GM19467 (cell line): ENCODE results near the gene PCK2.
"Not testable (repeated sequence)": the region's sequence is repeated elsewhere in the genome, so short reads cannot be mapped to it uniquely, and the experiment has no call there.

Source experiments
- ATAC-seq: cut with Tn5 transposase; IDR thresholded peaks from one replicate; pipeline ENCODE4 v1.9.1; 2021; ENCODE audit warnings: mild to moderate bottlenecking, moderate library complexity; ENCODE audit not compliant: unreplicated experiment

PCK2 gene

DNA sequence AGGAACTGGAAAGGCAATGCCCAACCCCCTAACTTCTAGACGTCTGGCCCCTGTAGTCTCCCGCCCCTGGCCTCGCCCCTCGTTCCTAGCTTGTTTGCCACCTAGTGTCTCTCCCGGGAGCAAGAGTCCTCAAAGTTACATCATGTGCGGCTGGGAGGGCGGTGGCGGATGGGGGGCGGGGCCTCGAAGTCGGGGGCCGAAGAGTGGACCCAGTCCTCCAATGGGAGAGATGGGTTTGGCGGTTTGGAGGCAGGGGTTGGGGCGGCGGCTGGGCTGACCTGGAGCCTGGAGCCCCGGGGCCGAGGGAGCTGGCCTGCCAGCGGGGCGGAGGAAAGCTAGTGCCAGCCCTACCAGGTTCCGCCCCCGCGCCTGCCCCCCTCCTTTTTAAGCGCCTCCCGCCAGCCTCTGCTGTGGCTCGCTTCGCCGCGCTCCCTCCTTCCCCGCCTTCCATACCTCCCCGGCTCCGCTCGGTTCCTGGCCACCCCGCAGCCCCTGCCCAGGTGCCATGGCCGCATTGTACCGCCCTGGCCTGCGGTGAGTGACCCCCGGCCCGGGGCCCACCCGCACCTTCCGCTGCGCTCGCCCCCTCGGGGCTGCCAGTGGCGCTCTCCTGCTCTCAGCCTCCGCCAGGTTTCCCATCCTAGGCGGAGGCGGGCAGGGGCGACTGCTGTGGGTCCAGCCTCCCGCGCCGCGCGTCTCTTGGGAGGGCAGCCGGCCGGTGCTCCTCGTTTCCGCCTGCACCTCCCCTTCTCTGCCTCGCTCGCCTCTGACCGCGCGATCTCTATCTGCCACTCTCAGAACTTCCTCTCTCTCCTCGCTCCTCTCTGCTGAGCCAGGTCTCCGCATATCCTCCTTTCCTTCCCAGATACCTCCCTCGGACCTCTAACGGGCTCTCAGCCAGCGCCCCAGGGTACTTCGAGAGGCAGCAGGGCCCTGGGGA is at the start of gene PCK2:
PCK2 (plus strand) TSS at position 411 of the 940 bp plus-strand sequence; CDS start at position 506, 95 bp downstream.
- peak; percentile 39 for ATAC-seq

DNA sequence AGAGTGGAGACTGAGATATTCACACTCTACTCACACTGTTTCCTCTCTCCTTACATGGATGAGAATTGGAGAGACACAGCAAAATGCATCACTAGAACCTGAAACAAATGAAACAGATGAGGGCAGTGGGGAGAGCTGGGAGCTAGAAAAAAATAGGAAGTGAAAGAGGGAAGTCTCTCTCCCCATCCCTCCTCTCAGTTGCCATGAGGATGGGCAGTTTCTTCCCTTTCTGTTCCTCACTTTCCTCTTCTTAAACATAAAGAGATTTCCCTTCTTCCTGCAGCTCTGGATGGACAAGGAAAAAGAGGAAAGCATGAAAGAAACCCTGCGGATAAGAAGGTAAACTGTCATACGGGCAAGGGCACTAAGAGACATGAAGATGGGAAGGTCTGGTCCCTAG is 45.1 kb upstream of the PCK2 start:
- not testable (repeated sequence) for ATAC-seq

DNA sequence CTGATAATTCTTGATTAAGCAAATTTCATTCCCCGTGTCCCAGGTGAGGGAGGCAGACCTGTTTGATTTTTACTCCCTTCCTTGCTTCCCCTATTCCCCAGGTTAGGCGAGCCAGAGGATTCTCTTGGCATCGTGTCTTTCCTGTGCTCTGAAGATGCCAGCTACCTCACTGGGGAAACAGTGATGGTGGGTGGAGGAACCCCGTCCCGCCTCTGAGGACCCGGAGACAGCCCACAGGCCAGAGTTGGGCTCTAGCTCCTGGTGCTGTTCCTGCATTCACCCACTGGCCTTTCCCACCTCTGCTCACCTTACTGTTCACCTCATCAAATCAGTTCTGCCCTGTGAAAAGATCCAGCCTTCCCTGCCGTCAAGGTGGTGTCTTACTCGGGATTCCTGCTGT is 43.4 kb upstream of the PCK2 start:
- ATAC-seq = not testable (repeated sequence)

DNA sequence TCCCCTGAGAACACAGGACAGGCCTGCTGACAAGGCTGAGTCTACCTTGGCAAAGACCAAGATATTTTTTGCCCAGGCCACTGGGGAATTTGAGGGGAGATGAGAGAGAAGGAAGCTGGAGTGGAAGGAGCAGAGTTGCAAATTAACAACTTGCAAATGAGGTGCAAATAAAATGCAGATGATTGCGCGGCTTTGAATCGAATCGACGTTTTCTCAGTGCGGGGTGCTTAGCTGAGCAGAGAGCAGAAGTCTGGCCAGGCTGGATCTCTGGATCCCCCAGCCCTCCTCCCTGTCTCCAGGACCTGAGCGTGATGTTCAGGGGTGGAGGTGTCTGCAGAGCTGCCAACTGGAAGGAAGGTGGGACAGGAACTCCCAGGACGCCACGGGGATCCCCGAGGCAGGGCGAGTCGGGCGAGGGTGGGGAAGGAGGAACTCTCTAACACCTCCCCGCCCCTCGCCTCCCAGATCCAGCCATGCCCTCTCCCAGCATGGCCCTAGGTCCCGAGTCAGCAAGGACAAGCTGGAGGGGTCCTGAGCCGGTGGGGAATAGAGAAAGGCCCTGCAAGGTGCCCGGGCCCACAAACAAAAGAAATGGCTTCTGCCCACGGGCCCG is 42.8 kb upstream of the PCK2 start:
- peak; percentile 7 for ATAC-seq

DNA sequence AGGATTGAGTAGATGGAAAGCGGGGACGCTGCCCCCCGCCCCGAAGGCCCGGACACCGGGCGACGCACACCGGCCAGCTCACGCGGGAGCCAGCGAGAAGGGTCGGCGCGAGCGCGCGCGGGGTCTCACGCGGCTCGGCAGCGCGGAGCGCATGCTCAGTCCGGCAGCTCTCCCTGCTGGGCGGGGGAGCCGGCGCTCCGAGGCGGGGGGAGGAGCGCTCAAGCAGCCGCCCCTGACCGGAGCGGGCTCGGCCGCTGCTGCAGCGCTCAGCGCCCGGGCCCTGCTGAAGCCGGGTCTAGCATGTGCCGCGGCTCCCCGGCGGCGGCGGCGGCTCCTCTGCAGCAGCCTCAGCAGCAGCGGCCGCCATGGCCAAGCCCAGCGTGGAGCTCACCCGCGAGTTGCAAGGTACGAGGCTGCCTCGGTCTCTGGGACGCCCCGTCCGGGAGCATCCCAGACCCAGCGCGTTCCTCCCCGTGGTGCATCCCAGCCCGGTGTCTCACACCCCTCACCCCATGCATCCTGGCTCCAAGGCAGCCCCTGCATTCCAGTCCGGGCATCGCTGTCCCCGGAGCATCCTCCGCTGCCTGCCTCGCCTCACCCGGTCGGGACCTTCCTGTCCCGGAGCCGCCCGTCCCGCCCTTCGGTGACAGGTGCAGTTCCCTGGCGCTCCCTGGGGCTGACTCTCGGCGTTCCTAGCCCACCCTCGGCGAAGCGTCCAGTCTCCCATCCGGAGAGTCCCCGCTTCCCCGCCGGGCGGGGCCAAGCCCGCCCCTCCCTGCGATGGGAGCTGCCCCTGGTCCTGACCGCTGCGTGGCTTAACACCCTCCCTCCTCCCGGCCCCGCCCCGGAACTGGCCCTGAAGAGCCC is 42.1 kb upstream of the PCK2 start, which contains the start of gene CARMIL3:
CARMIL3 (plus strand) TSS at position 221 of the 867 bp plus-strand sequence; CDS start at position 366, 145 bp downstream.
- peak; percentile 61 for ATAC-seq

DNA sequence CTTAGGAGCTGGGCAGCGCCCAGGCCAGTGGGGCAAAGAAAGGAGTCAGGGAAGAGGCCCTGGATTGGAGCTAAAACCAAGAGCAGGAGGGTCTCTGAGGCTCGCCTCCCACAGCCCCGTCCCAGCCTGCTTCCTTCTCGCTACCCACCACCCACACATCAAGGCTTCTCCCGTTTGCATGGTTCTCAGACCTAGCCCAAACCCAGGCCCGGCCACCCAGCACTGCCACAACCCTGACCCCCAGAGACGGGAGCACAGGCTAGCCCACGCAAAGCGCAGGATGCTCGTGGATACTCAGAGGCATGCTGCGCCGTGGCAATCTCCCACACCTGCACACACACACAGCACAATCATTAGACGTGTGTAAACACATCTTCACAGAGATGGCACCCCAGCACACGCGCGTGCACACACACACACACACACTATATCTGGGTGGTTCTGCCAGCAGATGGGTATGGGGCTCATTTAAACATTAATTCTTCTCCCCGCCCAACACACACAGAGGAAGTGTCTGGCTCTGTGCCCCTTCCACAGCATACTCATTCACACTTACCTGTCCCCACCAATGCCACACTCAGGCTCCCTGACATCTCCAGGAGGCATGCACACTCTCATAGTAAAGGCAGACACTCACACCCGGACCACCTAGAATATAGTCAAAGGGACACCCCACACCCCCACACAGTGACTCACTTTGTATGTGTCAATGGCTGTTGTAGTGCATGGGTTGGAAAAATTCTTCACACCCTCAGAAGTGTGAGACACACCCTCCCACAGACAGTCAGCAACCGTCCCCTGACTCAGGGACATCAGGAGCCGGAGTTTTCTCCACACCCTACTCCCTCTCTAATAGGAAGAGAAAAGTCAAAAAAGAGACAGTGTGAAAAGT is 41.2 kb upstream of the PCK2 start:
- ATAC-seq = no peak

DNA sequence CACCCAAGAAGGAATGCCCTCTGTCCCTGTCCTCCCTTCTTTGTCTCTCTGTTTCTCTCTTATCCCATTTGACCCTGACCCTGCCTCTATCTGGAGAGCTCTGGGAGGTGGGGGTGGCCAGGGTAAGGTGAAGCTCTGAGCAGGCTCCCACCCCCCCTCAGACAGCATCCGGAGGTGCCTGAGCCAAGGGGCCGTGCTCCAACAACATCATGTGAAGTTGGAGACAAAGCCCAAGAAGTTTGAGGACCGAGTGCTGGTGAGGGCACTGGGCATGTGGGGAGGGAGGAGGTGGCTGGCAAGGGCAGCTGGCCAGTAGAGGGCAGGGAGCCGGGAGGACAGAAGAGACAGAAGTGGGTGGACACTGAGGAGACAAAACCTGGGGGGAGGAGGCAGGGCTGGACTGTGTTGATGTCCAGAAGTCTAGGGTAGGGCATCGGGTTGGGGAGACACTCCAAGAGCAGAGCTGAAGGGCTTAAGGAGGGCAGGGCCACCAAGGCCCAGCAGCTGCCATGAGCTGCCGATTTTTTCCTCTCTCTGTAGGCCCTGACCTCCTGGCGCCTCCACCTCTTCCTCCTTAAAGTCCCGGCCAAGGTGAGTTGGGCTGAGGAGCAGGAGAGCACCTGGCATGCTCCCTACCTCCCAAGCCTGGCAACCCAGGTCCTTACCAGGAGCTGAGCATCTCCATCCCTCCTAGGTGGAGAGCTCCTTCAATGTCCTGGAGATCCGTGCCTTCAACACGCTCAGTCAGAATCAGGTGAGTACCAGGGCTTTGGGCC is 40.4 kb upstream of the PCK2 start:
- ATAC-seq = no peak

DNA sequence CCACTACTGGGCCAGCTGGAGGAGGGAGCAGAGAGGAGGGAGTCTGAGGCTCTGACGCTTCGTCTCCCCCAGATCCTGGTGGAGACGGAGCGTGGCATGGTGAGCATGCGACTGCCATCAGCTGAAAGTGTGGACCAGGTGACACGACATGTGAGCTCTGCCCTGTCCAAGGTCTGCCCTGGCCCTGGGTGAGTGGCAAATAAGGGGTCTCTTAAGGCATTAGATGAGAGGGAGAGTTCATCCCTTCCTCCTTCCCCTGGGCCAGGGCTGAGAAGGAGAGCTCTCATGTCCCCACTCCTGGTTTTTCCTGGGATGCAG is 39.8 kb upstream of the PCK2 start:
- ATAC-seq = no peak

DNA sequence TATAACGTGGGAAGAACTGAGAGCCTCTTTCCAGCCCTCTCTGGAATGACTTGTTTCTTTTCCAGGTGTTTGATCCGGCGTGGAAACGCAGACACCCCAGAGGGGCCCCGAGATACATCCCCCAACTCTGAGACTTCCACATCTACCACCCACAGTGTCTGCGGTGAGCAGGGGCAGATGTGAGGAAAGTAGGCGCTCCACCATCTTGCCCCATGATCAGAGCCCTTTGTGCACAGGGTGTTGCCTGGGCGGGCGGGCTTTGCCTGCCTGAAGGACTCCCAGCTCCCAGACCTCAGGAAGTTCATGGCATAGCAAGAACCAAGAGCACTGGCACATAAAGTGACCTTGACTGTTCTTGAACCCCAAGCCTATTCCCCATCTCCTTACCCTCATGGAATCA is 39.5 kb upstream of the PCK2 start:
- ATAC-seq = no peak

DNA sequence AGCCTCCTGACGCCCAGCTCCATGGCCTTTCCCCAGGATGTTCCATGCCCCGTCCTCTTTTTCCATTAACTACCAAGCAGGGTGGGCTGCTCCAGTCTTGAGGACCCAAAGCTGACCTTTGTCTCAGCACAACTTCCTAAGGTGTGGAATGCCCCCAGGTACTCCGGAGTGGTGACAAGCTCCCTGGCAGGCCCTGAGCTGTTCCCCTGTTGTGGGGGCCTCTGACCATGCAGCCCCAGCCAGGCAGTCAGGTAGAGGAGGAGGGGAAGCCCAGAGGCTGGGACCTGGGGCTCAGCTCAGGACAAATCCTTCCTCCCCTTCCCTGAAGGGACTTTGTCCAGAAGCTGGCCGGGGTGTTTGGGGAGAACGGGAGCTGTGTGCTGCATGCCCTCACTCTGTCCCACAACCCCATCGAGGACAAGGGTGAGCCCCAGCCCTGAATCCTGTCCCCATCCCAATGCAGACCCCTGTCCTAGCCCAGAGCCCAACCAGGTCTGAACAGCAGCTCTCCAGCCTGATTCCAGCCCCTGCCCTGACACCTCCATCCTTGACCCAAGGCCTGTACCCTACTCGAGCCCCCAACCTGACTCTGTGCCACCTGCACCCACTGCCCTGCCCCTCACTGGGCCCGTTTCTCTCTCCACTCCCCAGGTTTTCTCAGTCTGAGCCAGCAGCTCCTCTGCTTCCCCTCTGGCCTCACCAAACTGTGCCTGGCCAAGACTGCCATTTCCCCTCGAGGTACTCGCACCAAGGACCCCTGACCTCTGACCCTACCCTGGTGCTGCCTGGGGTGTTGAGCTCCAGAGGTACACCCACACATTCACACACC is 37.9 kb upstream of the PCK2 start:
- no peak for ATAC-seq

DNA sequence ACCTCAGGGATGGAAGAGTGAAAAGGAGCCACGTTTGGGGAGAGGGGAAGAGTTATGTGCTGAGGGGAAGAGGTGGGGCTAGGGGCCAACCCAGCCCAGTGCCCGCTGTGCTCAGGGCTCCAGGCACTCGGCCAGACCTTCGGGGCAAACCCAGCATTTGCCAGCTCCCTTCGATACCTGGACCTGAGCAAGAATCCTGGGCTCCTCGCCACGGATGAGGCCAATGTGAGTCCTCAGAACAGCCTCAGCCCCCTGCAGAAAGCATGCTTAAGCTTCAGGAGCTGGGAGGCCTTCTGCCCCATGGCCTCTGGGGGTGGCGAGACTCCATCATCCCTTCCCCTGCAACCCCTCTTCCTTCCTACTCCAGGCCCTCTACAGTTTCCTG is 37.3 kb upstream of the PCK2 start:
- no peak for ATAC-seq

DNA sequence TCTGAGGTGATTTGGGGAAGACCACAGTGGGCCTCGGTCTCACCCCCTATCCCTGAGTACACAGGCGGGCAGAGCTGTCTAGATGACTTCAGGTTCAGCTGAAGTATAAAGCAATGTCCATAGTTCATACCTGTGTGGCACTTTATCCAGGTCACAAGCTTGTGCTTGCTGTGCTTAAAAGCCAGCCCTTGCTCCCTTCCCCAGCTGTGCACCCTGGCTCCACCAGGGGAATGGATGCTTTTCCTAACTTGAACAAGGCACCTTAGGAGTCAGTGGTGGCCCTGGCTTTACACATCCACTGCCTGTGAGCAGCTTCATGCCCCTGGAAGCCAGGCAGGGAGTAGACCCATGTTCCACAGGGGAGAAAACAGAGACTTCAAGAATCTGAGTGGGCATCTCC is 36.8 kb upstream of the PCK2 start:
- no peak for ATAC-seq

DNA sequence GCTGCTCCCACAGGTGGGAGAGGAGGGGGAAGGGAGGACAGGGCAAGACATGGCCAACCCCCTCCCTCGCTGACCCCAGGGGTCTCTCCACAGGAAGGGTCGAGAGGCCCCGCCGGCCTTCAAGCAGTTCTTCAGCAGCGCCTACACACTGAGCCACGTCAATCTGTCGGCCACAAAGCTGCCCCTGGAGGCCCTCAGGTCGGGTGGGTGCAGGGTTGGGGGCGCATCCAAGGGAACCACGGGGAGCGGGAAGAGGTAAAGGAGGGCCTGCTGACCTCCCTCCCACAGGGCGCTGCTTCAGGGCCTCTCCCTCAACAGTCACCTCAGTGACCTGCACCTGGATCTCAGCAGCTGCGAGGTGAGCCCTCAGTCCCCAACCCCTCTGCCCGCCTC is 36.2 kb upstream of the PCK2 start:
- ATAC-seq = no peak

DNA sequence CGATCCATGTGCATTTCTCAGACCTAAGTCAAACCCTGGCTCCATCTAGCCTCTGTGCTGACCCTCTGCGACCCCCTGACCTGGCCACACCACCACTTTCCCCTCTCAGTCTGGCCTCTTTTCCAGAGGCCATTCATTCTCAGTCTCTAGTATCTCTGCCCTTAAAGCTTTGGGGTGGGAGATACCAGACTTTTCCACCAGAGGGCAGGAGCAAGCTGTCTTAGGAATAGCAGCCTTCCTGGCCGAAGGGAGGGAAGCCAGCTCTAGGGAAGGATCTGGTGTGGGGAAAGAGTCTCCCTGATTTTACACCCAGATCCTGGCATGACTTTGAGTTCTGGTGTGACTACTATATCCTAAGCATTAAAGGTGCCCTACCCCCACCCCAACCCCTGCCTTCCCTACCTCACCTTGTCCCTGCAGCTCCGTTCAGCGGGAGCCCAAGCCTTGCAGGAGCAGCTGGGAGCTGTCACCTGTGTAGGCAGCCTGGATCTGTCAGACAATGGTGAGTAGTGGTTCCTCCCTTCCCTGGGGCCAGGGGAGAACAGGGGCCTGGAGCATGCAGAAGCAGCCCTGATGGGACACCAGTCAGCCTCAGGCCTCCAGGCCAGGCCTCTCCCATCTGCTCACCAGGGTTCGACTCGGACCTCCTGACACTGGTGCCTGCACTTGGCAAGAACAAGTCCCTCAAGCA is 35.7 kb upstream of the PCK2 start:
- ATAC-seq = no peak

DNA sequence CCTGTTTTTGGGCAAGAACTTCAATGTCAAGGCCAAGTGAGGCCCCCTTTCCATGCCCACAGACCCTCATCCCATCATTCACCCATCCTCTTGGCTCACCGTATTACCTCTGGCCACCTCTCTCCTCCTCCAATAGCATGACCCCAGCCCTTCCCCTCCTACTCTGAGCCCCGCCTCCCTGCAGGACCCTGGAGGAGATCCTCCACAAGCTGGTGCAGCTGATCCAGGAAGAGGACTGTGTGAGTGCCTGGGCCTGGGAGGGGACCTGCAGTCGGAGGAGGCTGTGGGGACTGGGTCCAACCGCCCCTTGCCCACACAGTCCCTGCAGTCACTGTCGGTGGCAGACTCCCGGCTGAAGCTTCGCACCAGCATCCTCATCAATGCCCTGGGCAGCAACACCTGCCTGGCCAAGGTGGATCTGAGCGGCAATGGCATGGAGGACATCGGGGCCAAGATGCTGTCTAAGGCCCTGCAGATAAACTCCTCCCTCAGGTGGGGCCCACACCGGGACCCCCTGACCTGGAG is 35.1 kb upstream of the PCK2 start:
- no peak for ATAC-seq

DNA sequence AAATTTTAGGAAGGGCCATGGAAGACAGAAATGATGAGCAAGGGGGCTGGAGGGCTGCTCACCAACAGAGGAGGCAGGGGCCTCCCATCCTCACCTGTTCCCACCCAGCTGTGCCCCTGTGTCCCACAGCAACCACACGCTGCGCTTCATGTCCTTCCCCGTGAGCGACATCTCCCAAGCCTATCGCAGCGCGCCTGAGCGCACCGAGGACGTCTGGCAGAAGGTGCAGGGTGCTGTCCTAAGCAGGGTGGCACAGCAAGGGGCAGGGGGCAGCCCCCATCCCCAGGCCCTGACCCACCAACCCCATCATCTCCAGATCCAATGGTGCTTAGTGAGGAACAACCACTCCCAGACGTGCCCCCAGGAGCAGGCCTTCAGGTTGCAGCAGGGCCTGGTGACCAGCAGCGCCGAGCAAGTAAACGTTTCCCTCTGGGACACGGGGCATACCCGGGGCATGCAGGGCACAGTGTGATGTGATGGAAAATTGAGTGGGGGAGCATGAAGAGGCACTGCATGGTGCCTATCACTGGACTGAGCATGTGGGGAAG is 34.2 kb upstream of the PCK2 start:
- ATAC-seq = no peak

DNA sequence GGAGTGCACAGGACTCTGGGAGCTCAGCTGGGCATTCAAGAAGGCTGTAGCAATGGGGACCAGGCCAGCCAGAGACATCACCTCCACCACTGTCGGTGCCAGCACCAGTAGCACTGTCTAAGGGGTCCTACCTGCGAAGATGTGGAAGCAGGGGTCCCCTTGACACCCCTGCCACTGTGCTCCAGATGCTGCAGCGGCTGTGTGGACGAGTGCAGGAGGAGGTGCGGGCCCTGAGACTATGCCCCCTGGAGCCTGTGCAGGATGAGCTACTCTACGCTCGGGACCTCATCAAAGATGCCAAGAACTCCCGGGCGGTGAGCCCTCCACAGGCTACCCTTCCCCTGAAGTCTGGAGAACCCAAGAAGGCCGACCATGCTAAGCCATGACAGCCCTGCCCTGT is 33.7 kb upstream of the PCK2 start:
- ATAC-seq = no peak
